HG03460 (cell line): ENCODE results near the gene FAM47A.

Experiments
- ATAC-seq: cut with Tn5 transposase; IDR thresholded peaks from one replicate; pipeline ENCODE4 v1.9.1; 2021; ENCODE audit not compliant: unreplicated experiment

FAM47A gene

GRCh38 chrX:34132028-34132427 lies at the start of gene FAM47A:
FAM47A (minus strand) TSS chrX:34132314; CDS start chrX:34132278, 36 bp downstream.
- ATAC-seq: no peak

- ATAC-seq: no peak
Measured at GRCh38 chrX:34147345-34147744, 15.2 kb upstream of the FAM47A start.

DNA sequence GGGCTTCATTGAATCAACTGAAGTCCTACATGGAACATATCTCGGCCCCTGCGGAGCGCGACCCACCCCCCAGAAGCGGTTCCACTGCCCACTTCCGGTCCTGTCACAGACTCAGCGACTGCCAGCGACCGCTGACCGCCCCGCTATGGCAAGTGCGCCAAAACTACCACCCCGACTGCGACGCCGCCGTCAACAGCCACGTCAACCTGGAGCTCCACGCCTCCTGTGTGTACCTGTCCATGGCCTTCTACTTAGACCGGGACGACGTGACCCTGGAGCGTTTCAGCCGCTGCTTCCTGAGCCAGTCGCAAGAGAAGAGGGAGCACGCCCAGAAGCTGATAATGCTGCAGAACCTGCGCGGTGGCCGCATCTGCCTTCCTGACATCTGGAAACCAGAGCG lies 14.8 kb upstream of the FAM47A start:
- ATAC-seq: no peak

- ATAC-seq: no peak
Measured at GRCh38 chrX:34144246-34144645, 12.1 kb upstream of the FAM47A start.

DNA sequence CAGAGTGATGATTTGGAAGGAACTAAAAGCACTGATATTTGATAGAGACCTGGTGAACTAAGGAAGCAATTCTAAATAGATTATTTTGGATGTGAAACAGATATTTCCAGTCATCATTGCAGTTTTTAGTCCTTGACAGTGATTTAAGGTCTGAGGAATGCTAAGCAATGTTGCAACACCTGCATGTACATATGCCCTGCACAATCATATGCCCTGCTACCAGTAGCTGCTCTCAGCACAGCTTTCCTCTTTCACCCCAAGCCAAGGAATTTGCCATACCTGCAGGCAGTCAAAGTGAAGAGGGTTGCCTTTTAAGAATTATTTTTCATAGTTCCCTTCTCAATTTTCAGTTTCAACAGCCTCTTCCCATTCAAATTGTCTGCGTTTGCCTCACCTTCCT lies 8.7 kb upstream of the FAM47A start:
- no peak for ATAC-seq

- no peak for ATAC-seq
Measured at GRCh38 chrX:34130980-34131744, 952 bp downstream of the FAM47A start.

GRCh38 chrX:34130501-34130900 lies 1.6 kb downstream of the FAM47A start:
- ATAC-seq: no peak

GRCh38 chrX:34126011-34126410 lies 6.1 kb downstream of the FAM47A start:
- no peak for ATAC-seq

DNA sequence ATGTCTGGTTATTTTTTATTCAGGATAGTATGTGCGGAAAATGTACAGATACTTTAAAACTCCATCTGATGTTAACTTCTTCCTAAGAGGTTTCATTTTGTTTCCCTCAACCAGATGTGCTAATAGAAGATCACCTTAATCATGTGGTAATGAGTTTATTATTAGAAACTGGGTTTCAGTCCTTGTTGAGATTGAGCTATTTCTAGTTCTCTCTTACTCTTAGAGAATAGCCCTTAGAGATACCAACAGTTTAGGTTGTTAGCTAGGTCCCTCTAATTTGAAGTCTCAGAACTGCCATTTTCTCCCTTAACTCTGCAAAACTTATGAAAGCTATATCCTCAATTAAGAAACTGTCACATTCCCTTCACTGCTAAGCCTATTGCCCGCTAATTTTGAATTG lies 13.0 kb downstream of the FAM47A start:
- no peak for ATAC-seq

DNA sequence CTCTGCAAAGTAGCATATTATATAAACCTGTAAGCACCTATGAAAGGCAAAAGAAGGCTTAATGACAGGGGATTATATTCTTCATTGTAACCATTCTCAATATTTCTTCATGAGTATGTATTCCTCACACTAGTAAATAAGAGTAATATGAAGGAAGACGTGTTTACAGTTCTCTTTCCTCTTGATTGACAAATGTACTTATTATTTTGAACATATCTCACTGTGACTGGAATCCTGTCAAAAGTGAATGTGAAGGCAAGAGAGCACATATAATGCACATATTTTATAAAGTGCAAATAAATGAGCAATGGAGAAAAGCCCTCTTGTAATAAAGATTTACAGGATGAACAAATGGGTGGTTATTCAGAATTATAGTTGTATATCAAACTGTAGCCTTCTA lies 19.7 kb downstream of the FAM47A start:
- no peak for ATAC-seq
